Skeletal muscle tissue (tissue), 4 donors: ENCODE results near the gene CCDC177. TPM values are rescaled to one million over a fixed set of nuclear protein-coding genes. Genes with fewer than 3 reads are reported as not detected.

ENCODE experiments used
- H3K27ac ChIP-seq: one replicate; pipeline ENCODE4 v1.7.0; 2013; ENCODE audit warnings: mild to moderate bottlenecking, low read depth, low read length, inconsistent platforms
- H3K27me3 ChIP-seq, 3 donors: one replicate each; pipeline ENCODE4 v1.7.0; 2013; ENCODE audit warnings: low read length in 3 of 3; ENCODE audit not compliant: control insufficient read depth in 3 of 3, insufficient read depth in 3 of 3
- H3K36me3 ChIP-seq, 3 donors: one replicate each; pipeline ENCODE4 v1.7.0; 2013; ENCODE audit warnings: low read length in 3 of 3; ENCODE audit not compliant: control insufficient read depth in 3 of 3, insufficient read depth in 3 of 3
- H3K4me1 ChIP-seq, 3 donors: one replicate each; pipeline ENCODE4 v1.7.0; 2013; ENCODE audit warnings: low read length in 3 of 3, mild to moderate bottlenecking in 3 of 3; ENCODE audit not compliant: control insufficient read depth in 3 of 3, insufficient read depth in 3 of 3
- H3K4me3 ChIP-seq, 3 donors: one replicate each; pipeline ENCODE4 v1.7.0; 2013; ENCODE audit warnings: low read length in 3 of 3
- H3K9ac ChIP-seq, 3 donors: one replicate each; pipeline ENCODE4 v1.7.0; 2013; ENCODE audit warnings: low read length in 3 of 3, mild to moderate bottlenecking in 3 of 3, moderate library complexity in 2 of 3, low read depth in 1 of 3
- H3K9me3 ChIP-seq, 3 donors: one replicate each; pipeline ENCODE4 v1.7.0; 2013; ENCODE audit warnings: low read length in 3 of 3; ENCODE audit not compliant: control insufficient read depth in 3 of 3
- total RNA-seq: library from RNA; depleted of rRNA; stranded (reverse); fragments of >200 nt; gene quantifications from one replicate; pipeline ENCODE4 v1.2.3, GENCODE V29; 2014
- donor health status: Osteomylitis.

CCDC177 gene
- total RNA-seq, 1 donor from 2014 or later, result not detected

DNA sequence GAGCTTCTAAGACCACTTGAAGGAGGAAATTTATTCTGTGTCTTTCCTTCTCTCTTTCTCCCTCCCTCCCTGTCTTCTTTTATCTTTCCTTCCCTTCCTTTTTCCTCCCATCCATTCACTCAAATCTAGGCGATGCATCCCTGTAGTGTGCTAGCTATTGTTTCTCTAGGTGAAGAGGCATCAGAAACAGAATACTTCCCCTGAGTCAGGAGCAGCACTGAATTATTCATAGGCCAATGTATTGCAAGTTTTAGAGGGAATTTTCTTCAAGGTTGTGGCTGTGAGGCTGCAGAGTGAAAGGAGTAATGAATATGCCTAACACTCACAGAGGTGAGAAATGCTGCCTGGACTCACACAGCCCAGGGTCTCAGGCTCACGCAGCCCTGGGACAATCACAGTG, 23.2 kb downstream of the CCDC177 start:
- no peak overlapping the region for H3K4me3 ChIP-seq
- no peaks in the 10 kb centered on the region for H3K9me3 ChIP-seq
- no peak overlapping the region for H3K9ac ChIP-seq
- H3K36me3 ChIP-seq, result no peaks in the 10 kb centered on the region
- H3K27me3 ChIP-seq, result peaks cover 25 to 52% (median 26%) of the 10 kb centered on the region in 3 donors
- peaks cover 0 to 3% (median 0%) of the 10 kb centered on the region in 3 donors for H3K4me1 ChIP-seq
- no peak overlapping the region for H3K27ac ChIP-seq

DNA sequence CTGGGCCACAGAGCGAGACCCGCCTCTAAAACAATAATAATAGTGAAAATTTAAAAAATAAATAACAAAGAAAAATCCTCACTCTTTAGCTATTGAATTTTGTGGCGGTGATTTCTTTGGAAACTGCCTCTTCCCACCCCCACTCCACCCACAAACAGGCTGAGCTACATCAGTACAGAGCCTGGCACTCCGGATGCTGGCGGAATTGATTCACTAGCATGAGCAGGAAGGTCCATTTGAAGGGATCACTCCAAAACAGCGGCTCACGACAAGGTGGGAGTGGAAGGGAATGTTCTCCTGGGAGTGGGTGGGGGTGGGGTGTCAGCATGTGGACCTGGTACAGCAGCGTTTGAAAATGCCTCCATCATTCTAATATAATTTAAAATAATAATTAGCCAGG, 26.1 kb downstream of the CCDC177 start:
- no peak overlapping the region for H3K9ac ChIP-seq
- H3K4me1 ChIP-seq, result peaks cover 0 to 3% (median 0%) of the 10 kb centered on the region in 3 donors
- peaks cover 28 to 48% (median 29%) of the 10 kb centered on the region in 3 donors for H3K27me3 ChIP-seq
- H3K4me3 ChIP-seq, result no peak overlapping the region
- no peaks in the 10 kb centered on the region for H3K9me3 ChIP-seq
- no peaks in the 10 kb centered on the region for H3K36me3 ChIP-seq
- no peak overlapping the region for H3K27ac ChIP-seq

DNA sequence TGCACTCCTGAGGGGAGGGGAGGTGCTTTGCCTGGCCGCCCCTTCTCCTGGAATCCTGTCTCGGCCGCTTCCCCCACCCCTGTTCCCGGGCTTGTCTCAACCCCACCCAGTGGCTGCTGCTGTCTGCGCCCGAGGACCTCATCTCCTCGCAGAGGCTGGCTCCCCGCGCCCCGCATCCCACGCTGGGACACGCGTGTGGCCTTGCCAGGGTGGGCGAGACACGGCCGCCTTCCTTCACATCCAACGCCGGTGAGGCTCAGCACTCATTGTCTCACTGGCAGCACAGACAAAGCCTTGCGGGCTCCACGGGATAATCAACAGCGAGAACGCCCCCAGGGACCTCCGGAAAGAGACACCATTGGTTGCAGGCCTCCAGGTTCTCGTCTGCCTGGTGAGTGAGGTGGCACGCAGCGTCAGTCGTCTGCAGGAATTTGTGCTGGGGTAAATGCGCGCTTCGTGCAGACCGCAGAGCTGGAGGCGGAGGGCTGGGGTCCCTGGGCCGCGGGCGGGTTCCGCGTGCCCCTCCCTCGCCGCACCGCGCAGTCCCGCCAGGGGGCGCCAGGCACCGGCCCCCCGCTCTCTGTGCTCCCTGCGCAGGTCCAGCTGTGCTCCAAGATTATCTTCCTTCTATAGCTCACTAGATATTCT, 26.8 kb downstream of the CCDC177 start:
- Histone ChIP-seq H3K36me3 (no peaks in the 10 kb centered on the region), H3K4me1 (peaks cover 0 to 3% (median 0%) of the 10 kb centered on the region in 3 donors), H3K9ac (no peak overlapping the region), H3K4me3 (no peak overlapping the region), H3K9me3 (no peaks in the 10 kb centered on the region), H3K27ac (no peak overlapping the region), H3K27me3 (peaks cover 28 to 44% (median 31%) of the 10 kb centered on the region in 3 donors)

DNA sequence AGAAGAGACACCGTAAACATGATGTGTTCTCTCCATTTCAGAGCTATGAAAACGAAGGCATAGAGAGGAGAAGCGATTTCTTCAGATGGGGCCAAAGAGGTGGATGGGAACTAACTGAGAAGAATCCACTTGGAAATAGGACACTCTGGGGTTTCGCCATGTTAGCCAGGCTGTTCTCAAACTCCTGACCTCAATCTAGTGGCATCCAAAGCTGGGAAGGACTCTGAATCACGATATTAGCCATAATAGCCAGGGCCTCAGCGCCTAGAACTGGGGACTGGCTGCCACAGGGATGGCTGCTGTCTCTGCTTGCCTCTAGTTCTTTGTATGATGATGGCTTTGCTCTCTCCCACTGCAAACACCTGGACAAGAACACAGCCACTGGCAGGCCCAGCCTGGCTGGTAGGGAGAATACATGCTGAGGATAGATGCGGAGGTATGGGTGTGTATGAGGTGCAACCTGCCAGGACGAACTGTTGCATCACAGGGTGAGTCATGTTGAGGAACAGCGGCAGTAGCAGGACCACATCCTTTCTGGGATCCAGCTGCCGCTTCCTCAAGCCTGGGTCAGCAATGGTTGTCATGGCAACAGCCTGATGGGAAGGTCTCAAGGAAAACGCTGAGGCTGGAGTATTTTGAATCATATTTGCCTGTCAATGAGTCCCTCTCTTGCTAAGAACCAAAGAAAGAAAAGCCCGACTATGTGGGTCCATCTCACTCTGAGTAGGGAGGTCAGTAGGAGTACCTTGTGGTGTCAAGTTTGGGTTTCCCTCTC, 31.1 kb downstream of the CCDC177 start:
- H3K27me3 ChIP-seq, result peaks cover 12 to 19% (median 13%) of the 10 kb centered on the region in 3 donors
- no peaks in the 10 kb centered on the region for H3K9me3 ChIP-seq

DNA sequence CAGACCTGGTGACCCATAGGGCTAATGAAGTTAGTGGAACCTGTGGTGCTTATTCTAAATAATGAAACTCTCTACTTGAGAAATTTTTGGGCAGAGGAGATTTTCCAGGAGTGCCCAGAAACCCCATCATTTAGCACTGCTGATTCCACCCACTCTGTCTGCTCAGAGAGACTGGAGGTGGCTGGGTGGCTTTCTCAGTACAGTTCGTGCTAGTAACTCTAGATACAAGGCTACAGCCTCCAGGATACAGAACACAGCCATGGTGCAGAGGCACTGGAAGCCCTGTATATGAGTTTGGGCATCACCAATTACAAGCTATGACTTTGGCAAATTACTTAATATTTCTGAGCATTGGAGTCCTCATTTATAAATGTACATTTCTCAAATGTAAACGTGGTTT, 32.4 kb downstream of the CCDC177 start:
- H3K36me3 ChIP-seq, result no peaks in the 10 kb centered on the region
- H3K27me3 ChIP-seq, result peaks cover 4 to 9% (median 7%) of the 10 kb centered on the region in 3 donors
- H3K9me3 ChIP-seq, result no peaks in the 10 kb centered on the region
- no peak overlapping the region for H3K9ac ChIP-seq
- peaks cover 0 to 4% (median 0%) of the 10 kb centered on the region in 3 donors for H3K4me1 ChIP-seq
- no peak overlapping the region for H3K4me3 ChIP-seq
- H3K27ac ChIP-seq, result no peak overlapping the region

More for the DNA sequence above, 31.1 kb downstream of the CCDC177 start:
- Histone ChIP-seq H3K27ac (no peak overlapping the region), H3K9ac (no peak overlapping the region), H3K36me3 (no peaks in the 10 kb centered on the region), H3K4me3 (no peak overlapping the region), H3K4me1 (peaks cover 0 to 5% (median 0%) of the 10 kb centered on the region in 3 donors)

DNA sequence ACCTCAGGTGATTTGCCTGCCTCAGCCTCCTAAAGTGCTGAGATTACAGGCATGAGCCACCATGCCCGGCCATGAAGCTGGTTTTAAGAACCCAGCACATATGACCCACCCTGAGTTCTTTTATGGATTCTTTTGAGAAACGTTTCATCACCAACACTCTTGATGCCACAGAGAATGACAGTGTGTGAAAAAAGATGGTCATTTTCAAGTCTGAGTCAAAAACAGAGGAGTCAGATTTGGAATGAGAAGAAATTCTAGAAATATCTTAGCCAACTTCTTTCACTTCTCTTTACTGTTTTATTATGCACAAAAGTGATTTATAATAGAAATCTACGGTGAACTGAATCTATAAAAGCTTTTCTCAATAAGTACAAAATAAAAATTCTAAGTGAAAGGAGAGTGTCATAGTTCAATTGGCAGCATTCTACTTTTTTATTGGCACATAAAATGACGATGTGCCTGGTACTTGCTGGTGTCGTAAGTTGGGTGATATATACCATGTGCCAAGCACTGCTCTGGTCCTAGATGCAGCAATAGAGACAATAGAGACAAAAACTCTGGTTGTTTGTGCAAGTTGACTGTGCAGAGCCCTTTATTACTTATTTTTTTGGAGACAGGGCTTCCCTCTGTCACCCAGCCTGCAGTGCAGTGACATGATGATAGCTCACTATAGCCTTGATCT, 33.9 kb downstream of the CCDC177 start:
- H3K36me3 ChIP-seq, result no peaks in the 10 kb centered on the region
- no peak overlapping the region for H3K9ac ChIP-seq
- H3K9me3 ChIP-seq, result no peaks in the 10 kb centered on the region
- H3K27ac ChIP-seq, result no peak overlapping the region
- peaks cover 2 to 3% (median 3%) of the 10 kb centered on the region in 3 donors for H3K27me3 ChIP-seq
- H3K4me1 ChIP-seq, result peaks cover 0 to 4% (median 0%) of the 10 kb centered on the region in 3 donors
- H3K4me3 ChIP-seq, result no peak overlapping the region

DNA sequence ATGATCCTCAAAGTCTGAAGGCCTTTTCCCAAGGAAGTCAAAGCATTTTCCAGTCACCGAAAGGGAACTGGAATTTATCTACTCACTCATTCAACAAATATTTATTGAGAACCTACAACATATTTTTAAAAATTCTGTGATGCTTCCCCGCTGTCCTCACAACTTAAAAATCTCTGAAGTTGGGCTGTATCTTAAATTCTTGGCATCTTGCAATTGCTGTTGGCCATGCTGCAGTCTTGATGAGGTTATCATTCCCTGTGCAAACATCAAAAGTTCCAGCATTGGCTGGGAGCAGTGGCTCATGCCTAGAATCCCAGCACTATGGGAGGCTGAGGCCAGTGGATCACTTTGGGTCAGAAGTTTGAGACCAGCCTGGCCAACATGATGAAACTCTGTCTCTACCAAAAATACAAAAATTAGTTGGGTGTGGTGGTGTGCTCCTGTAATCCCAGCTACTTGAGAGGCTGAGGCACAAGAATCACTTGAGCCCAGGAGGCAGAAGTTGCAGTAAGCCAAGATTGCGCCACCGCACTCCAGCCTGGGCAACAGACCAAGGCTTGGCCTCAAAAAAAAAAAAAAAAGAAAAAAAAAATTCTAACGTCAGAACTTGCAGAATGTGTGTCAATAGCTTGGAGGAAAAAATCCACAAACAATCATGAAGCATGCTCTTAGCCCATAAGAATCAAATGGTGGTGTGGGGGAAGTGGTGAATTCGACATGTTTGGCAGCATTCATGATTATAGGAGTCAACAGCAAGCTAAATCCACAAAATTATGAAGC, 34.9 kb downstream of the CCDC177 start:
- no peak overlapping the region for H3K9ac ChIP-seq
- no peaks in the 10 kb centered on the region for H3K9me3 ChIP-seq
- H3K4me3 ChIP-seq, result no peak overlapping the region
- no peak overlapping the region for H3K27ac ChIP-seq
- no peaks in the 10 kb centered on the region for H3K36me3 ChIP-seq
- peaks cover 2 to 3% (median 3%) of the 10 kb centered on the region in 3 donors for H3K27me3 ChIP-seq
- H3K4me1 ChIP-seq, result peaks cover 0 to 4% (median 0%) of the 10 kb centered on the region in 3 donors

DNA sequence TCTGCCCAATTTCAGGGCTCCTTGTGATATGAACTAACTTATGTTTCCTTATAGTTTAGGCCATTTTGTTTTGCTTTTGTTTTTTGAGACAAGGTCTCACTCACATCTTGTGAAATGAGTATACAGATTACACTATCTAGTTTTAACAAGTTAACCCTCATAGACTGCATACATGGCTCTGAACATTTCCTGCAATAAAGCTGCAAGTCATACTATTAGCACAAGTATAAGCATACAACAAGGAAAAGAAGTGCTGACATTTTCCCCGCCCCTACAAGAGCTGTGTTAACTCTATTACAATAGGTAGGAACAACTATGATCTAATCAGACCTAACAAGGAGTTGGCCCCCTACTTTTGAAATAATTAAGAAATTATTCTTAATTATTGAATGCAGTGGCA, 35.9 kb downstream of the CCDC177 start:
- Histone ChIP-seq H3K27me3 (peaks cover 0 to 3% (median 3%) of the 10 kb centered on the region in 3 donors), H3K4me3 (no peak overlapping the region), H3K4me1 (peaks cover 0 to 4% (median 0%) of the 10 kb centered on the region in 3 donors), H3K36me3 (no peaks in the 10 kb centered on the region), H3K9ac (no peak overlapping the region), H3K27ac (no peak overlapping the region), H3K9me3 (no peaks in the 10 kb centered on the region)

DNA sequence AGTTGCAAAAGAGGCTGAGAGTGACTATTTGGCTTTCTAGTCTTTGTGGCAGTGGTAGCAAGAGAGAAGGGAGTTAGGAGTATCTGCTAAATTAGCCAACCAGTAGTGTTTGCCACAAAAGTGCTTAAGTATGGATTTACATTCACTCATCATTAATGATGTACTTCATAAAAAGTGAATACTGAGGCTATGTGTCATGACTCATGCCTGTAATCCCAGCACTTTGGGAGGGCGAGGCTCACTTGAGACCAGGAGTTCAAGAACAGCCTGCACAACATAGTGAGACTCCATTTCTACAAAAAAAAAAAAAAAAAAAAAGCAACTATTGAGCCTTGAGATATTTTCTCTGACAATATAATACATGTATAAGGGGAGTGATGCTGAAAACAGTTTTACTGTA, 36.8 kb downstream of the CCDC177 start:
- Histone ChIP-seq H3K4me1 (peaks cover 0 to 4% (median 0%) of the 10 kb centered on the region in 3 donors), H3K9me3 (no peaks in the 10 kb centered on the region), H3K4me3 (no peak overlapping the region), H3K36me3 (no peaks in the 10 kb centered on the region), H3K27me3 (peaks cover 3 to 7% (median 5%) of the 10 kb centered on the region in 3 donors), H3K9ac (no peak overlapping the region), H3K27ac (no peak overlapping the region)
